ENCODE data around the gene MEAF6. TPM values are rescaled to one million over a fixed set of nuclear protein-coding genes. Genes with fewer than 3 reads are reported as not detected.

MEAF6 gene
- total and polyA plus RNA-seq, 2 of the 4 experiments (the other 2 are of a cell fraction), result 36.2 to 40.7 TPM

DNA sequence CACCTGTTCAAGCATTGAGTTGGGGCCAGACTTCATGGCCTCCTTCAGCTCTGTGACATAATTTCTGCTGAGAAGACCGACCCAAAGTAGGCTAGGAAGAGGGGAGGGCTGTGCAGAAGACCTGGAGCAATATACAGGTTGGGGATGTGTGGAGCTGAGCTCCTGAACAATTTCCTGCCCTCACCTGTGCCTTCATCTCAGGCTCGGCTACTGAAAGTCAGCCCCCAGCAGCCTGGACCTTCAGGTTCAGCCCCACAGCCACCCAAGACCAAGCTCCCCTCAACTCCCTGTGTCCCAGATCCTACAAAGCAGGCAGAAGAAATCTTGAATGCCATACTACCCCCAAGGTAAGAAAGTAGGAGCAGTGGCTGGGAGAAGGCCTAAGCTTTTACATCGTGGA lies 42.8 kb upstream of the MEAF6 start:
- Histone ChIP-seq H3K23ac (ENCODE audit: low read depth, low read length) (peak overlapping the region; percentile 69; the same call in 1 of the 2 replicates), H4K20me1 (ENCODE audit: insufficient read depth, low read length) (peaks cover 15% of the 10 kb centered on the region; the same call in 1 of the 2 replicates), H2AFZ (replicated peaks; ENCODE audit: low read length, poor library complexity) (peak overlapping the region; percentile 92), H3K9me3 (ENCODE audit: control insufficient read depth, insufficient read depth, low read length) (no peaks in the 10 kb centered on the region), H2AK5ac (ENCODE audit: low read depth, low read length) (no peak overlapping the region), H3K9ac (ENCODE audit: low read depth, low read length) (no peak overlapping the region), H2BK20ac (ENCODE audit: low read depth, low read length) (no peak overlapping the region), H3K36me3 (ENCODE audit: control insufficient read depth, insufficient read depth, low read length) (peaks cover 17% of the 10 kb centered on the region), H3K14ac (replicated peaks; ENCODE audit: low read depth, low read length) (peak overlapping the region; percentile 86; the same call in 1 of the 2 replicates), H3K4me1 (ENCODE audit: control insufficient read depth, insufficient read depth, low read length) (peaks cover 3% of the 10 kb centered on the region), H3K79me1 (ENCODE audit: low read depth in 1 of 2, low read length in 2 of 2) (peaks cover 9 to 27% of the 10 kb centered on the region in 2 experiments; a peak in 2 of 4 replicates), H4K5ac (ENCODE audit: low read depth, low read length) (peak overlapping the region; percentile 91), H3K18ac (ENCODE audit: low read depth, low read length) (no peak overlapping the region), H3K9me1 (ENCODE audit: insufficient read depth, low read length) (peaks cover 4% of the 10 kb centered on the region; the same call in 1 of the 2 replicates), H3K4me3 (ENCODE audit: insufficient read depth, low read depth, low read length) (peak overlapping the region; percentile 49), H2BK120ac (ENCODE audit: low read depth, low read length) (peak overlapping the region; percentile 80; the same call in 1 of the 2 replicates), H3K4me2 (ENCODE audit: low read depth, low read length) (peak overlapping the region; percentile 86), H3K27me3 (ENCODE audit: control insufficient read depth, insufficient read depth, low read length) (no peaks in the 10 kb centered on the region), H2AK9ac (replicated peaks; ENCODE audit: low read depth, low read length, poor library complexity) (peak overlapping the region; percentile 93), H2BK5ac (ENCODE audit: low read depth, low read length, poor library complexity, severe bottlenecking) (no peak overlapping the region), H4K91ac (ENCODE audit: insufficient read depth, low read depth, low read length) (peak overlapping the region; percentile 64), H3K4ac (ENCODE audit: low read depth, low read length) (peak overlapping the region; percentile 69), H3K27ac (ENCODE audit: insufficient read depth, low read length) (no peak overlapping the region), H3K56ac (ENCODE audit: extremely low read depth, insufficient read depth, low read length) (no peak overlapping the region), H4K8ac (ENCODE audit: low read depth in 2 of 2, low read length in 2 of 2) (peak overlapping the region; percentile 81 to 95), H2BK15ac (ENCODE audit: low read depth, low read length) (peak overlapping the region; percentile 40; the same call in 1 of the 3 replicates)
- ChIA-PET POLR2A (ENCODE audit: unreplicated experiment) (no interaction called here), CTCF (no interaction called here)
- no peak for ATAC-seq (ENCODE audit: low read depth)
- dilution Hi-C loops (cut with HindIII; ENCODE audit: low sequenced_read_pairs, unreplicated experiment) (no loop called here), intact Hi-C loops (cut with micrococcal nuclease) (no loop called here), in situ Hi-C loops (cut with MboI; ENCODE audit: low sequenced_read_pairs) (no loop called here)
- no TSS peak for BruUV-seq (replicated peaks)
- DNase-seq, result no peak
- WGBS, 2 experiments (ENCODE audit: extremely low coverage in 2 of 2, insufficient read length in 1 of 2), result no CpG with 5 or more reads among the region's 3 CpGs
- TF ChIP-seq CEBPB (IDR thresholded peaks at IDR 0.05; ENCODE audit: low read depth, low read length) (no peak), MAZ (IDR thresholded peaks at IDR 0.05; ENCODE audit: borderline replicate concordance, low read depth, low read length) (no peak), MXI1 (IDR thresholded peaks at IDR 0.05; ENCODE audit: borderline replicate concordance, low read depth, low read length) (no peak), SMC3 (IDR thresholded peaks at IDR 0.05; ENCODE audit: low read depth, low read length) (no peak), FOS (IDR thresholded peaks at IDR 0.05; ENCODE audit: low read depth, low read length) (no peak), CHD1 (IDR thresholded peaks at IDR 0.05; ENCODE audit: low read depth, low read length) (no peak), RCOR1 (IDR thresholded peaks at IDR 0.05; ENCODE audit: insufficient replicate concordance, low read length) (no peak), RAD21 (IDR thresholded peaks at IDR 0.05; ENCODE audit: low read length) (no peak)
- TF ChIP-seq, protein P1, sequence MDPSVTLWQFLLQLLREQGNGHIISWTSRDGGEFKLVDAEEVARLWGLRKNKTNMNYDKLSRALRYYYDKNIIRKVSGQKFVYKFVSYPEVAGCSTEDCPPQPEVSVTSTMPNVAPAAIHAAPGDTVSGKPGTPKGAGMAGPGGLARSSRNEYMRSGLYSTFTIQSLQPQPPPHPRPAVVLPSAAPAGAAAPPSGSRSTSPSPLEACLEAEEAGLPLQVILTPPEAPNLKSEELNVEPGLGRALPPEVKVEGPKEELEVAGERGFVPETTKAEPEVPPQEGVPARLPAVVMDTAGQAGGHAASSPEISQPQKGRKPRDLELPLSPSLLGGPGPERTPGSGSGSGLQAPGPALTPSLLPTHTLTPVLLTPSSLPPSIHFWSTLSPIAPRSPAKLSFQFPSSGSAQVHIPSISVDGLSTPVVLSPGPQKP (IDR thresholded peaks at IDR 0.05; ENCODE audit: borderline replicate concordance, low read depth, low read length), result no peak
- TF ChIP-seq, protein P2, sequence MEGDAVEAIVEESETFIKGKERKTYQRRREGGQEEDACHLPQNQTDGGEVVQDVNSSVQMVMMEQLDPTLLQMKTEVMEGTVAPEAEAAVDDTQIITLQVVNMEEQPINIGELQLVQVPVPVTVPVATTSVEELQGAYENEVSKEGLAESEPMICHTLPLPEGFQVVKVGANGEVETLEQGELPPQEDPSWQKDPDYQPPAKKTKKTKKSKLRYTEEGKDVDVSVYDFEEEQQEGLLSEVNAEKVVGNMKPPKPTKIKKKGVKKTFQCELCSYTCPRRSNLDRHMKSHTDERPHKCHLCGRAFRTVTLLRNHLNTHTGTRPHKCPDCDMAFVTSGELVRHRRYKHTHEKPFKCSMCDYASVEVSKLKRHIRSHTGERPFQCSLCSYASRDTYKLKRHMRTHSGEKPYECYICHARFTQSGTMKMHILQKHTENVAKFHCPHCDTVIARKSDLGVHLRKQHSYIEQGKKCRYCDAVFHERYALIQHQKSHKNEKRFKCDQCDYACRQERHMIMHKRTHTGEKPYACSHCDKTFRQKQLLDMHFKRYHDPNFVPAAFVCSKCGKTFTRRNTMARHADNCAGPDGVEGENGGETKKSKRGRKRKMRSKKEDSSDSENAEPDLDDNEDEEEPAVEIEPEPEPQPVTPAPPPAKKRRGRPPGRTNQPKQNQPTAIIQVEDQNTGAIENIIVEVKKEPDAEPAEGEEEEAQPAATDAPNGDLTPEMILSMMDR (conservative IDR thresholded peaks at IDR 0.05; ENCODE audit: low read depth, low read length), result no peak
